IMR-90 (cell line): ENCODE data around the gene NELL1. TPM values are rescaled to one million over a fixed set of nuclear protein-coding genes. Genes with fewer than 3 reads are reported as not detected.

Experiments
- ATAC-seq: fragments of 200-7000 bp; cut with Tn5 transposase; 2 replicates; pipeline ENCODE4 v1.9.1; 2020; ENCODE audit warnings: low read depth, mild to moderate bottlenecking, moderate library complexity
- BruUV-seq: library from RNA; stranded (reverse); fragments of 400-500 nt; replicated peaks from 2 replicates; lab custom pipeline; 2021; lab: Mats Ljungman, UMichigan
- CTCF ChIA-PET: fragments of 300-600 bp; formaldehyde crosslinking; extraction: SDS; loops from one replicate; lab custom pipeline; 2021; ENCODE audit warnings: antibody characterized with exemption; lab: Yijun Ruan, JAX
- POLR2A ChIA-PET: fragments of 300-600 bp; sonication (Branson Sonifier 250); formaldehyde crosslinking; loops from one replicate; lab custom pipeline; 2022; ENCODE audit warnings: antibody characterized with exemption; ENCODE audit not compliant: unreplicated experiment; lab: Charles Lee
- DNase-seq: peaks from one replicate; pipeline ENCODE4 v3.0.0; 2013
- H2AFZ ChIP-seq: replicated peaks from 2 replicates; pipeline ENCODE3; 2013; ENCODE audit warnings: low read length, mild to moderate bottlenecking; ENCODE audit not compliant: poor library complexity
- H2AK5ac ChIP-seq: 2 replicates; pipeline ENCODE4 v1.6.1; 2013; ENCODE audit warnings: low read depth, low read length, inconsistent platforms
- H2AK9ac ChIP-seq: replicated peaks from 2 replicates; pipeline ENCODE3; 2013; ENCODE audit warnings: mild to moderate bottlenecking, low read depth, low read length, moderate library complexity; ENCODE audit not compliant: poor library complexity
- H2BK120ac ChIP-seq: 2 replicates; pipeline ENCODE4 v1.6.1; 2013; ENCODE audit warnings: low read depth, low read length, inconsistent platforms
- H2BK15ac ChIP-seq: 3 replicates; pipeline ENCODE4 v1.6.1; 2013; ENCODE audit warnings: low read depth, low read length, inconsistent platforms
- H2BK20ac ChIP-seq: 2 replicates; pipeline ENCODE4 v1.6.1; 2013; ENCODE audit warnings: low read depth, mild to moderate bottlenecking, inconsistent platforms, low read length, moderate library complexity
- H2BK5ac ChIP-seq: 2 replicates; pipeline ENCODE4 v1.6.1; 2013; ENCODE audit warnings: mild to moderate bottlenecking, low read depth, low read length, inconsistent platforms; ENCODE audit not compliant: poor library complexity, severe bottlenecking
- H3K14ac ChIP-seq: replicated peaks from 2 replicates; pipeline ENCODE4 v1.6.1; 2013; ENCODE audit warnings: low read depth, low read length, inconsistent platforms
- H3K18ac ChIP-seq: 2 replicates; pipeline ENCODE4 v1.6.1; 2013; ENCODE audit warnings: low read depth, low read length, control low read depth
- H3K23ac ChIP-seq: 2 replicates; pipeline ENCODE4 v1.6.1; 2013; ENCODE audit warnings: low read depth, low read length, inconsistent platforms
- H3K27ac ChIP-seq: 2 replicates; pipeline ENCODE4 v1.5.1; 2013; ENCODE audit warnings: mild to moderate bottlenecking, control low read depth, low read length; ENCODE audit not compliant: insufficient read depth
- H3K27me3 ChIP-seq: 2 replicates; pipeline ENCODE4 v1.6.1; 2013; ENCODE audit warnings: low read length; ENCODE audit not compliant: control insufficient read depth, insufficient read depth
- H3K36me3 ChIP-seq: 2 replicates; pipeline ENCODE4 v1.6.1; 2013; ENCODE audit warnings: low read length, mixed read lengths; ENCODE audit not compliant: control insufficient read depth, insufficient read depth
- H3K4ac ChIP-seq: 2 replicates; pipeline ENCODE4 v1.6.1; 2013; ENCODE audit warnings: low read depth, low read length, inconsistent platforms
- H3K4me1 ChIP-seq: 2 replicates; pipeline ENCODE4 v1.6.1; 2013; ENCODE audit warnings: low read length, mixed read lengths; ENCODE audit not compliant: control insufficient read depth, insufficient read depth
- H3K4me2 ChIP-seq: 2 replicates; pipeline ENCODE4 v1.6.1; 2013; ENCODE audit warnings: low read depth, mild to moderate bottlenecking, control low read depth, low read length, moderate library complexity
- H3K4me3 ChIP-seq: 2 replicates; pipeline ENCODE4 v1.5.1; 2013; ENCODE audit warnings: low read depth, mild to moderate bottlenecking, control low read depth, low read length, moderate library complexity; ENCODE audit not compliant: insufficient read depth
- H3K56ac ChIP-seq: 2 replicates; pipeline ENCODE4 v1.6.1; 2013; ENCODE audit warnings: low read length, inconsistent platforms; ENCODE audit not compliant: insufficient read depth; ENCODE audit errors: extremely low read depth
- H3K79me1 ChIP-seq, 2 experiments: 2 replicates each; pipeline ENCODE4 v1.6.1; 2013; ENCODE audit warnings: low read length in 2 of 2, inconsistent platforms in 1 of 2, low read depth in 1 of 2
- H3K9ac ChIP-seq: 2 replicates; pipeline ENCODE4 v1.6.1; 2013; ENCODE audit warnings: low read depth, low read length, control low read depth
- H3K9me1 ChIP-seq: 2 replicates; pipeline ENCODE4 v1.6.1; 2013; ENCODE audit warnings: low read length, inconsistent platforms; ENCODE audit not compliant: insufficient read depth
- H3K9me3 ChIP-seq: 2 replicates; pipeline ENCODE4 v1.6.1; 2013; ENCODE audit warnings: low read length; ENCODE audit not compliant: control insufficient read depth, insufficient read depth
- H4K20me1 ChIP-seq: 2 replicates; pipeline ENCODE4 v1.6.1; 2013; ENCODE audit warnings: low read length, inconsistent platforms; ENCODE audit not compliant: insufficient read depth
- H4K5ac ChIP-seq: 2 replicates; pipeline ENCODE4 v1.6.1; 2013; ENCODE audit warnings: mild to moderate bottlenecking, low read depth, low read length, control low read depth
- H4K8ac ChIP-seq, 2 experiments: 2 replicates each; pipeline ENCODE4 v1.6.1; 2013; ENCODE audit warnings: low read depth in 2 of 2, low read length in 2 of 2, control low read depth in 1 of 2, inconsistent platforms in 1 of 2
- H4K91ac ChIP-seq: 2 replicates; pipeline ENCODE4 v1.6.1; 2013; ENCODE audit warnings: low read depth, low read length, inconsistent platforms; ENCODE audit not compliant: insufficient read depth
- BHLHE40 ChIP-seq: fragments of 150-350 bp; IDR thresholded peaks from 2 replicates; pipeline ENCODE4 v1.6.1; 2016; ENCODE audit warnings: mild to moderate bottlenecking, low read depth, low read length
- CEBPB ChIP-seq: IDR thresholded peaks from 2 replicates; pipeline ENCODE4 v1.6.1; 2012; ENCODE audit warnings: low read depth, low read length, improper control_type of control experiment
- CHD1 ChIP-seq: IDR thresholded peaks from 2 replicates; pipeline ENCODE4 v1.6.1; 2012; ENCODE audit warnings: low read depth, low read length, improper control_type of control experiment
- FOS ChIP-seq: fragments of 150-350 bp; IDR thresholded peaks from 2 replicates; pipeline ENCODE4 v1.6.1; 2016; ENCODE audit warnings: low read depth, low read length
- MAFK ChIP-seq: IDR thresholded peaks from 2 replicates; pipeline ENCODE4 v1.6.1; 2012; ENCODE audit warnings: low read depth, low read length, improper control_type of control experiment
- MAZ ChIP-seq: IDR thresholded peaks from 2 replicates; pipeline ENCODE4 v1.6.1; 2012; ENCODE audit warnings: low read depth, mild to moderate bottlenecking, low read length, improper control_type of control experiment, moderate library complexity, borderline replicate concordance
- MXI1 ChIP-seq: IDR thresholded peaks from 2 replicates; pipeline ENCODE4 v1.6.1; 2012; ENCODE audit warnings: low read depth, mild to moderate bottlenecking, low read length, moderate library complexity, borderline replicate concordance
- NFE2L2 ChIP-seq: fragments of 150-350 bp; IDR thresholded peaks from 2 replicates; pipeline ENCODE4 v1.6.1; 2016; ENCODE audit warnings: low read depth, mild to moderate bottlenecking, low read length
- POLR2A ChIP-seq: IDR thresholded peaks from 2 replicates; pipeline ENCODE4 v1.6.1; 2012; ENCODE audit warnings: mild to moderate bottlenecking, low read depth, low read length
- RAD21 ChIP-seq: IDR thresholded peaks from 2 replicates; pipeline ENCODE4 v1.6.1; 2012; ENCODE audit warnings: low read length, improper control_type of control experiment
- RCOR1 ChIP-seq: IDR thresholded peaks from 2 replicates; pipeline ENCODE4 v1.6.1; 2012; ENCODE audit warnings: mild to moderate bottlenecking, low read length, improper control_type of control experiment; ENCODE audit not compliant: insufficient replicate concordance
- RFX5 ChIP-seq: IDR thresholded peaks from 2 replicates; pipeline ENCODE4 v1.8.0; 2012; ENCODE audit warnings: low read depth, mild to moderate bottlenecking, low read length, moderate library complexity
- SMC3 ChIP-seq: fragments of 150-350 bp; IDR thresholded peaks from 2 replicates; pipeline ENCODE4 v1.6.1; 2016; ENCODE audit warnings: low read depth, mild to moderate bottlenecking, antibody characterized with exemption, low read length, moderate library complexity
- WGBS, 2 experiments: methylation state at CpG; one replicate each; pipeline versions ENCODE4 v1.1.5 to v1.1.7; 2013; ENCODE audit warnings: missing lambda C conversion rate in 2 of 2; ENCODE audit not compliant: insufficient read length in 1 of 2; ENCODE audit errors: extremely low coverage in 2 of 2; 5-methylcytosine and 5-hydroxymethylcytosine counted together
- dilution Hi-C: fragments of 300-500 bp; cut with HindIII; formaldehyde crosslinking; loops from one replicate; pipeline ENCODE4 v1.14.3; 2018; ENCODE audit warnings: low sequenced_read_pairs; ENCODE audit not compliant: unreplicated experiment
- in situ Hi-C: fragments of 300-500 bp; cut with MboI; formaldehyde crosslinking; loops from 3 replicates; pipeline ENCODE4 v1.14.3; 2019; ENCODE audit warnings: low sequenced_read_pairs, inconsistent platforms, mixed read lengths
- intact Hi-C: fragments of 100-400 bp; cut with micrococcal nuclease; formaldehyde crosslinking; loops from 2 replicates; pipeline ENCODE4 v1.10.0; 2022
- polyA plus RNA-seq, 3 experiments: library from polyadenylated mRNA; depleted of rRNA; stranded (reverse); fragments of >200 nt; gene quantifications; 2 replicates each; pipeline ENCODE4 v1.2.3, GENCODE V29; 2012; ENCODE audit warnings: low replicate concordance in 1 of 3
- total RNA-seq: library from RNA; depleted of rRNA; stranded (reverse); fragments of >200 nt; gene quantifications from 2 replicates; pipeline ENCODE4 v1.2.3, GENCODE V29; 2012
- TF ChIP-seq, protein P1 (sequence below): fragments of 150-350 bp; IDR thresholded peaks from 2 replicates; pipeline ENCODE4 v1.6.1; 2017; ENCODE audit warnings: mild to moderate bottlenecking, antibody characterized with exemption, low read length, low read depth
- TF ChIP-seq, protein P2 (sequence below): conservative IDR thresholded peaks from 2 replicates; pipeline ENCODE4 v1.5.1; 2012; ENCODE audit warnings: mild to moderate bottlenecking, low read depth, low read length, improper control_type of control experiment
- TF ChIP-seq, protein P3 (sequence below): fragments of 150-350 bp; IDR thresholded peaks from 2 replicates; pipeline ENCODE4 v1.6.1; 2016; ENCODE audit warnings: low read depth, mild to moderate bottlenecking, low read length, moderate library complexity, borderline replicate concordance

Gene NELL1
- total and polyA plus RNA-seq, 2 of the 4 experiments (the other 2 are of a cell fraction), result not detected

DNA sequence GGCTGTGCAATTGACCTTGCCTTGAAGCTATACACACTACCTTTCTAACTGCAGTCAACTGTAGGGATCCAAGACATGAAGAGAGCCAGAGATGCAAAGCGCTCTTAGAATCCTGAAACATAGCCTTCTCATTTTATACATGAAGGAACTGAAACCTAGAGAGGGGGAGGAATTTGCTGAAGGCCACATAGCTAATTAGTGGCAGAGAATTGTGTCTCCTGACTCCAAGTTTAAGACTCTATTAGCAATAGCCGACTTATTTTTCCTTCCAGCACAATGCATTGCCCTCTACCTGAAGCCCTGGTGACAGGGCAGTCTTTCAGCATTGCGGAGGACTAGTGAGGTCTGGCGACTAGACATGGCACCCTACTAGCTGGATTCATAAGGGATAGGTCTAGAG, 796.5 kb downstream of the NELL1 start:
- in situ Hi-C loops, result no loop called here
- H3K9me3 ChIP-seq, result peaks cover 12% of the 10 kb centered on the region
- H4K91ac ChIP-seq, result no peak overlapping the region
- H3K36me3 ChIP-seq, result no peaks in the 10 kb centered on the region
- DNase-seq, result no peak
- no CpG with 5 or more reads among the region's 4 CpGs for WGBS, 2 experiments
- ChIA-PET POLR2A (no interaction called here), CTCF (interaction anchor here (0.6 kb wide), 1 partner anchor 15 kb away, joined by 3 read pairs; no protein-coding TSS in a partner anchor)
- BruUV-seq, result no TSS peak
- H4K5ac ChIP-seq, result no peak overlapping the region
- H2BK20ac ChIP-seq, result no peak overlapping the region
- H3K27ac ChIP-seq, result no peak overlapping the region
- H3K4ac ChIP-seq, result no peak overlapping the region
- H3K9ac ChIP-seq, result no peak overlapping the region
- H3K79me1 ChIP-seq, result no peaks in the 10 kb centered on the region
- no peaks in the 10 kb centered on the region for H3K4me1 ChIP-seq
- no peak overlapping the region for H2AK5ac ChIP-seq
- TF ChIP-seq MAZ, result no peak
- no peak for TF ChIP-seq FOS
- TF ChIP-seq MXI1, result no peak
- no peak for TF ChIP-seq RCOR1
- no peak for TF ChIP-seq SMC3
- no peak for TF ChIP-seq RFX5
- TF ChIP-seq, protein P1, sequence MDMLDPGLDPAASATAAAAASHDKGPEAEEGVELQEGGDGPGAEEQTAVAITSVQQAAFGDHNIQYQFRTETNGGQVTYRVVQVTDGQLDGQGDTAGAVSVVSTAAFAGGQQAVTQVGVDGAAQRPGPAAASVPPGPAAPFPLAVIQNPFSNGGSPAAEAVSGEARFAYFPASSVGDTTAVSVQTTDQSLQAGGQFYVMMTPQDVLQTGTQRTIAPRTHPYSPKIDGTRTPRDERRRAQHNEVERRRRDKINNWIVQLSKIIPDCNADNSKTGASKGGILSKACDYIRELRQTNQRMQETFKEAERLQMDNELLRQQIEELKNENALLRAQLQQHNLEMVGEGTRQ, result no peak
- no peak for TF ChIP-seq RAD21
- no peak for TF ChIP-seq POLR2A
- no peak for TF ChIP-seq NFE2L2
- TF ChIP-seq MAFK, result no peak
- TF ChIP-seq, protein P2, sequence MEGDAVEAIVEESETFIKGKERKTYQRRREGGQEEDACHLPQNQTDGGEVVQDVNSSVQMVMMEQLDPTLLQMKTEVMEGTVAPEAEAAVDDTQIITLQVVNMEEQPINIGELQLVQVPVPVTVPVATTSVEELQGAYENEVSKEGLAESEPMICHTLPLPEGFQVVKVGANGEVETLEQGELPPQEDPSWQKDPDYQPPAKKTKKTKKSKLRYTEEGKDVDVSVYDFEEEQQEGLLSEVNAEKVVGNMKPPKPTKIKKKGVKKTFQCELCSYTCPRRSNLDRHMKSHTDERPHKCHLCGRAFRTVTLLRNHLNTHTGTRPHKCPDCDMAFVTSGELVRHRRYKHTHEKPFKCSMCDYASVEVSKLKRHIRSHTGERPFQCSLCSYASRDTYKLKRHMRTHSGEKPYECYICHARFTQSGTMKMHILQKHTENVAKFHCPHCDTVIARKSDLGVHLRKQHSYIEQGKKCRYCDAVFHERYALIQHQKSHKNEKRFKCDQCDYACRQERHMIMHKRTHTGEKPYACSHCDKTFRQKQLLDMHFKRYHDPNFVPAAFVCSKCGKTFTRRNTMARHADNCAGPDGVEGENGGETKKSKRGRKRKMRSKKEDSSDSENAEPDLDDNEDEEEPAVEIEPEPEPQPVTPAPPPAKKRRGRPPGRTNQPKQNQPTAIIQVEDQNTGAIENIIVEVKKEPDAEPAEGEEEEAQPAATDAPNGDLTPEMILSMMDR, result no peak
- TF ChIP-seq, protein P3, sequence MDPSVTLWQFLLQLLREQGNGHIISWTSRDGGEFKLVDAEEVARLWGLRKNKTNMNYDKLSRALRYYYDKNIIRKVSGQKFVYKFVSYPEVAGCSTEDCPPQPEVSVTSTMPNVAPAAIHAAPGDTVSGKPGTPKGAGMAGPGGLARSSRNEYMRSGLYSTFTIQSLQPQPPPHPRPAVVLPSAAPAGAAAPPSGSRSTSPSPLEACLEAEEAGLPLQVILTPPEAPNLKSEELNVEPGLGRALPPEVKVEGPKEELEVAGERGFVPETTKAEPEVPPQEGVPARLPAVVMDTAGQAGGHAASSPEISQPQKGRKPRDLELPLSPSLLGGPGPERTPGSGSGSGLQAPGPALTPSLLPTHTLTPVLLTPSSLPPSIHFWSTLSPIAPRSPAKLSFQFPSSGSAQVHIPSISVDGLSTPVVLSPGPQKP, result no peak
- no peak for TF ChIP-seq BHLHE40
- no peak for TF ChIP-seq CHD1
- TF ChIP-seq CEBPB, result no peak
- H3K23ac ChIP-seq, result no peak overlapping the region
- H2AFZ ChIP-seq, result no peak overlapping the region
- H2BK15ac ChIP-seq, result no peak overlapping the region
- no peak overlapping the region for H2AK9ac ChIP-seq
- H4K8ac ChIP-seq, result no peak overlapping the region
- no peak for ATAC-seq
- no peak overlapping the region for H3K4me2 ChIP-seq
- no peak overlapping the region for H2BK120ac ChIP-seq
- no peak overlapping the region for H2BK5ac ChIP-seq
- no peak overlapping the region for H3K14ac ChIP-seq
- H3K9me1 ChIP-seq, result no peaks in the 10 kb centered on the region
- no peaks in the 10 kb centered on the region for H3K27me3 ChIP-seq
- no peaks in the 10 kb centered on the region for H4K20me1 ChIP-seq
- H3K56ac ChIP-seq, result no peak overlapping the region
- intact Hi-C loops, result no loop called here
- dilution Hi-C loops, result no loop called here
- H3K4me3 ChIP-seq, result no peak overlapping the region
- H3K18ac ChIP-seq, result no peak overlapping the region
